Tibial nerve (tissue), 3 donors: ENCODE results near the gene UBE2R2.

Source experiments
- CTCF ChIP-seq, 5 experiments: fragments of 200-600 bp in 3 of 5; fragments of 450-650 bp in 2 of 5; sonication (generic) in 3 of 5; IDR thresholded peaks; one replicate each; pipeline ENCODE4 v1.5.1; 2016 to 2019; ENCODE audit warnings: antibody characterized with exemption in 5 of 5, mild to moderate bottlenecking in 3 of 5, moderate library complexity in 2 of 5
- POLR2A ChIP-seq, 2 donors: fragments of 450-650 bp; IDR thresholded peaks; one replicate each; pipeline ENCODE4 v1.6.1; 2017; ENCODE audit warnings: antibody characterized with exemption in 2 of 2, mild to moderate bottlenecking in 2 of 2, moderate library complexity in 2 of 2

- TF ChIP-seq POLR2A (IDR thresholded peaks at IDR 0.05), result no peak
- no peak for TF ChIP-seq CTCF (IDR thresholded peaks at IDR 0.05)
Measured at GRCh38 chr9:33939924-33940874, 123.2 kb downstream of the UBE2R2 start.
